Left ventricle myocardium inferior (tissue), 1 donor: ENCODE data around the gene ZNF8. TPM values are rescaled to one million over a fixed set of nuclear protein-coding genes. Genes with fewer than 3 reads are reported as not detected.
"Not testable (repeated sequence)": the region's sequence is repeated elsewhere in the genome, so short reads cannot be mapped to it uniquely, and the experiment has no call there.

ENCODE experiments used
- DNase-seq: peaks from one replicate; pipeline ENCODE4 v3.0.0-alpha.2; 2020
- H3K27ac ChIP-seq: fragments of 200-600 bp; replicated peaks from 2 replicates; pipeline ENCODE4 v1.8.0; 2021
- H3K27me3 ChIP-seq: fragments of 200-600 bp; 2 replicates; pipeline ENCODE4 v1.8.0; 2021; ENCODE audit warnings: low read depth
- H3K36me3 ChIP-seq: fragments of 200-600 bp; 2 replicates; pipeline ENCODE4 v1.8.0; 2021
- H3K4me1 ChIP-seq: fragments of 200-600 bp; 2 replicates; pipeline ENCODE4 v1.8.0; 2021
- H3K4me3 ChIP-seq: fragments of 200-600 bp; 2 replicates; pipeline ENCODE4 v1.8.0; 2021; ENCODE audit warnings: mild to moderate bottlenecking, moderate library complexity
- H3K9me3 ChIP-seq: fragments of 200-600 bp; replicated peaks from 2 replicates; pipeline ENCODE4 v1.8.0; 2021
- intact Hi-C: fragments of 100-400 bp; cut with micrococcal nuclease; formaldehyde crosslinking; loops from one replicate; pipeline ENCODE4 v1.11.0; 2022
- total RNA-seq: library from RNA; stranded (reverse); fragmentation: NEBNext Ultra II Directional; extraction: Animal tissue kit (Norgen Biotek cat#: 25700); gene quantifications from one replicate; pipeline ENCODE4 v1.2.1, GENCODE V29; 2021
- TF ChIP-seq, protein P1 (sequence below): fragments of 200-600 bp; IDR thresholded peaks from 2 replicates; pipeline ENCODE4 v1.8.0; 2021; ENCODE audit warnings: antibody characterized with exemption, mild to moderate bottlenecking, borderline replicate concordance
- donor health status: DM: no; HTN: yes; CAD: no; lungs with severe emphysema.

Gene ZNF8
- total RNA-seq, 1 donor from 2014 or later, result 4.9 TPM

- intact Hi-C loops, result no loop called here
- no peaks in the 10 kb centered on the region for H3K4me1 ChIP-seq
- H3K4me3 ChIP-seq, result no peak overlapping the region
- H3K27me3 ChIP-seq, result no peaks in the 10 kb centered on the region
- peaks cover 42% of the 10 kb centered on the region for H3K36me3 ChIP-seq
- no peak for DNase-seq
- TF ChIP-seq, protein P1, sequence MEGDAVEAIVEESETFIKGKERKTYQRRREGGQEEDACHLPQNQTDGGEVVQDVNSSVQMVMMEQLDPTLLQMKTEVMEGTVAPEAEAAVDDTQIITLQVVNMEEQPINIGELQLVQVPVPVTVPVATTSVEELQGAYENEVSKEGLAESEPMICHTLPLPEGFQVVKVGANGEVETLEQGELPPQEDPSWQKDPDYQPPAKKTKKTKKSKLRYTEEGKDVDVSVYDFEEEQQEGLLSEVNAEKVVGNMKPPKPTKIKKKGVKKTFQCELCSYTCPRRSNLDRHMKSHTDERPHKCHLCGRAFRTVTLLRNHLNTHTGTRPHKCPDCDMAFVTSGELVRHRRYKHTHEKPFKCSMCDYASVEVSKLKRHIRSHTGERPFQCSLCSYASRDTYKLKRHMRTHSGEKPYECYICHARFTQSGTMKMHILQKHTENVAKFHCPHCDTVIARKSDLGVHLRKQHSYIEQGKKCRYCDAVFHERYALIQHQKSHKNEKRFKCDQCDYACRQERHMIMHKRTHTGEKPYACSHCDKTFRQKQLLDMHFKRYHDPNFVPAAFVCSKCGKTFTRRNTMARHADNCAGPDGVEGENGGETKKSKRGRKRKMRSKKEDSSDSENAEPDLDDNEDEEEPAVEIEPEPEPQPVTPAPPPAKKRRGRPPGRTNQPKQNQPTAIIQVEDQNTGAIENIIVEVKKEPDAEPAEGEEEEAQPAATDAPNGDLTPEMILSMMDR, result no peak
- H3K27ac ChIP-seq, result no peak overlapping the region
- H3K9me3 ChIP-seq, result no peaks in the 10 kb centered on the region
Measured at GRCh38 chr19:58338825-58339558, 60.2 kb downstream of the ZNF8 start.

GRCh38 chr19:58345558-58345957 is 66.8 kb downstream of the ZNF8 start:
- TF ChIP-seq, protein P1, result no peak
- Histone ChIP-seq H3K27me3 (peaks cover 63% of the 10 kb centered on the region), H3K36me3 (no peaks in the 10 kb centered on the region), H3K4me3 (no peak overlapping the region), H3K9me3 (no peaks in the 10 kb centered on the region), H3K4me1 (peaks cover 30% of the 10 kb centered on the region), H3K27ac (no peak overlapping the region)
- intact Hi-C loops, result no loop called here
- DNase-seq, result no peak

GRCh38 chr19:58346961-58347929 is 68.5 kb downstream of the ZNF8 start:
- Histone ChIP-seq H3K4me3 (peak overlapping the region; percentile 72), H3K4me1 (peaks cover 36% of the 10 kb centered on the region), H3K36me3 (no peaks in the 10 kb centered on the region), H3K27ac (peak overlapping the region; percentile 75), H3K9me3 (no peaks in the 10 kb centered on the region), H3K27me3 (peaks cover 80% of the 10 kb centered on the region)
- TF ChIP-seq, protein P1, result no peak
- intact Hi-C loops, result no loop called here
- peak; percentile 60 for DNase-seq

DNA sequence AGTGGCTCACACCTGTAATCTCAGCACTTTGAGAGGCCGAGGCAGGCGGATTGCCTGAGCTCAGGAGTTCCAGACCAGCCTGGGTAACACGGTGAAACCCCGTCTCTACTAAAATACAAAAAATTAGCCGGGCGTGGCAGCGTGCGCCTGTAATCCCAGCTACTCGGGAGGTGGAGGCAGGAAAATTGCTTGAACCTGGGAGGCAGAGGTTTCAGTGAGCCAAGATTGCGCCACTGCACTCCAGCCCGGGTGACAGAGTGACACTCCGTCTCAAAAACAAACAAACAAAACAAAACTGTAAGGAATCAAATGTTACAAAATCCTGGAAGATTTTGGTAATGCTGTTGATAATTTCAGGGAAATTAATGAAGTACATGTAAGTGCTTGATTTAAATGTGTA is 69.3 kb downstream of the ZNF8 start:
- H3K27ac ChIP-seq, result peak overlapping the region; percentile 75
- H3K9me3 ChIP-seq, DNase-seq, intact Hi-C loops, H3K36me3 ChIP-seq: not testable (repeated sequence)
- peaks cover 36% of the 10 kb centered on the region for H3K4me1 ChIP-seq
- H3K27me3 ChIP-seq, result peaks cover 88% of the 10 kb centered on the region
- H3K4me3 ChIP-seq, result peak overlapping the region; percentile 72

- Histone ChIP-seq H3K9me3 (no peaks in the 10 kb centered on the region), H3K36me3 (no peaks in the 10 kb centered on the region), H3K27me3 (peaks cover 100% of the 10 kb centered on the region), H3K4me1 (peaks cover 36% of the 10 kb centered on the region), H3K4me3 (peak overlapping the region; percentile 45), H3K27ac (no peak overlapping the region)
- no peak for DNase-seq
- intact Hi-C loops, result no loop called here
- TF ChIP-seq, protein P1, result no peak
Measured at GRCh38 chr19:58349590-58349989, 70.8 kb downstream of the ZNF8 start.
